ENCODE data around the gene ODF2. TPM values are rescaled to one million over a fixed set of nuclear protein-coding genes. Genes with fewer than 3 reads are reported as not detected.

The ODF2 gene
- total RNA-seq, 6 donors from 2014 or later, result 12.2 to 50.3 (median 22.5) TPM

DNA sequence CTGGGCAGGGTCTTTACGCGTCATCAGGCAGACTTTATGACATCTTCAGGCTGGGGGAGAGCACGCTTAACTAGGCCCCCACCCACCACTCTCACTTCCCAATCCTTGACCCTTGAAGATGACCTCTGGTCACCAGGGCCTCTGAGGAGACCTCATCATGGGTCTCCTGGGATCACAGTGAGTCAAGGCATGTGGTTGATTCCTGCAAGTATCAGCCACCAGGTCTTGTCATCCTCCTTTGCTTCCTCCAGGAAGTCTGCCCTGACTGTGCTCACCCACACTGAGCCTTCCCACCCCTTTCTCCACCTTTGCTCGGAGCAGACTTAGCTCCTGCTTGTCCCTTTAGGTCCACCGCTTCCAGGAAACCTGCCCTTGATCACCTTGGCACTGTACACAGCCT, 17.3 kb downstream of the ODF2 start:
- Histone ChIP-seq H3K36me3 (peaks cover 0 to 59% (median 35%) of the 10 kb centered on the region in 4 donors), H3K4me1 (no peaks in the 10 kb centered on the region), H3K4me3 (no peak overlapping the region), H3K27me3 (no peaks in the 10 kb centered on the region), H3K27ac (no peak overlapping the region), H3K9me3 (no peaks in the 10 kb centered on the region)
- no peak for ATAC-seq (ENCODE audit: low FRiP score in 2 of 2)
- 92 to 100% methylated on average over 5 of the region's 5 CpGs for WGBS, 2 donors
- no peak for DNase-seq
- TF ChIP-seq EP300 (IDR thresholded peaks at IDR 0.05) (no peak), POLR2A (IDR thresholded peaks at IDR 0.05) (no peak), POLR2AphosphoS5 (IDR thresholded peaks at IDR 0.05) (no peak)
- TF ChIP-seq, protein P1, sequence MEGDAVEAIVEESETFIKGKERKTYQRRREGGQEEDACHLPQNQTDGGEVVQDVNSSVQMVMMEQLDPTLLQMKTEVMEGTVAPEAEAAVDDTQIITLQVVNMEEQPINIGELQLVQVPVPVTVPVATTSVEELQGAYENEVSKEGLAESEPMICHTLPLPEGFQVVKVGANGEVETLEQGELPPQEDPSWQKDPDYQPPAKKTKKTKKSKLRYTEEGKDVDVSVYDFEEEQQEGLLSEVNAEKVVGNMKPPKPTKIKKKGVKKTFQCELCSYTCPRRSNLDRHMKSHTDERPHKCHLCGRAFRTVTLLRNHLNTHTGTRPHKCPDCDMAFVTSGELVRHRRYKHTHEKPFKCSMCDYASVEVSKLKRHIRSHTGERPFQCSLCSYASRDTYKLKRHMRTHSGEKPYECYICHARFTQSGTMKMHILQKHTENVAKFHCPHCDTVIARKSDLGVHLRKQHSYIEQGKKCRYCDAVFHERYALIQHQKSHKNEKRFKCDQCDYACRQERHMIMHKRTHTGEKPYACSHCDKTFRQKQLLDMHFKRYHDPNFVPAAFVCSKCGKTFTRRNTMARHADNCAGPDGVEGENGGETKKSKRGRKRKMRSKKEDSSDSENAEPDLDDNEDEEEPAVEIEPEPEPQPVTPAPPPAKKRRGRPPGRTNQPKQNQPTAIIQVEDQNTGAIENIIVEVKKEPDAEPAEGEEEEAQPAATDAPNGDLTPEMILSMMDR (IDR thresholded peaks at IDR 0.05), result no peak

DNA sequence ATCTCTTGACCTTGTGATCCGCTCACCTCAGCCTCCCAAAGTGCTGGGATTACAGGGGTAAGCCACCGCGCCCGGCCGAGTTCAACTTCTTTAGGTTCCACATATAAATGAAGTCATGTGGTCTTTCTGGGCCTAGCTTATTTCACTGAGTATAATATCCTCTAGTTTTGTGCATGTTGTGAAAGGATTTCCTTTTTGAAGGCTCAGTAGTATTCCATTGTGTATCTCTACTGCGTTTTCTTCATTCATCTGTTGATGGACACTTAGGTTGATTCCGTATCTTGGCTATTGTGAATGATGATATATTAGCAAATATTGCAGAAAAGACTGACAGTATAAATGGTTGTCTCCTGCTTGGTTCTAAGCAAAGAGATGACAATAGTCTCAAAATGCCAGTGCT, 20.1 kb downstream of the ODF2 start:
- Histone ChIP-seq H3K27ac (no peak overlapping the region), H3K27me3 (no peaks in the 10 kb centered on the region), H3K9me3 (no peaks in the 10 kb centered on the region), H3K36me3 (peaks cover 0 to 67% (median 38%) of the 10 kb centered on the region in 4 donors), H3K4me1 (no peaks in the 10 kb centered on the region), H3K4me3 (no peak overlapping the region)
- 96 to 98% methylated on average over 7 of the region's 7 CpGs for WGBS, 2 donors
- DNase-seq (no peak), ATAC-seq (ENCODE audit: low FRiP score in 2 of 2) (no peak)
- TF ChIP-seq, protein P1 (IDR thresholded peaks at IDR 0.05), result no peak
- TF ChIP-seq EP300 (IDR thresholded peaks at IDR 0.05) (no peak), POLR2A (IDR thresholded peaks at IDR 0.05) (no peak), POLR2AphosphoS5 (IDR thresholded peaks at IDR 0.05) (no peak)

DNA sequence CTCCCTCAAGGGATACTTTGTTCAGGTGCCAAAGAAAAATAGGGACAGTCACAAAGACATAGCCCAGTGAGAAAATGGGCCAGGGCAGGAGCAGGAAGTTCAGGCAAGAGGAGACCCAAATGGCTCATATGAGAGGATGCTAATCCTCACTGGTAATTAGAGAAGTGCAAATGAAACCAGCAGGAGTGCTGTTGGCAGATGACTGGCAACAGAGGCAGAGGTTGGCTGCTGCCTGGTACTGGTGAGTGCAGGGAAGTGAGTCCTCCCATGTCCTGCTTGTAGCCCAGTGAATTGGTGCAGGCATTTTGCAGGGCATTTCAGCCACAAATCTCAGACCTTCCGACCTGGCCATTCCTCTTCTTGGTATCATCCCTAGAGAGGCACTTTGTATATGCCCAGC, 23.5 kb downstream of the ODF2 start:
- peaks cover 7 to 84% (median 37%) of the 10 kb centered on the region in 4 donors for H3K36me3 ChIP-seq

DNA sequence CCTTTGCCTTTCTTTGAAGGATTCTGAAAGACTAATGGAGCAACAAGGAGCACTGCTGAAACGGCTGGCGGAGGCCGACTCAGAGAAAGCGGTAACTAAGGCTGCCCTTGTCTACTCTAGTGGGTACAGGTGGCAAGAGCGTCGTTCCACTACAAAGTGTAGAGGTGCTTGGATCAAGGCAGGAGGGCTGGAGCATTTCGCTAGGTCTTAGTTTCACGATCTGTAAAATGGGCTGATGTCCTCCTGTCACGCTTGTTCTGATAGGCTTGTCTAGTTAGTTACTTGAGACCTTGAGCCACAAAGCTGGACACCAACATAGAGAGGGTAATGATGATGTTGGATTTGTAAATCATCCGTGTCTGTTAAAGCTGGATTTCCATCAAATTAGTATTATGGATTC, 25.8 kb downstream of the ODF2 start:
- 97 to 98% methylated on average over 10 of the region's 10 CpGs for WGBS, 2 donors
- H3K4me3 ChIP-seq, result no peak overlapping the region
- no peaks in the 10 kb centered on the region for H3K4me1 ChIP-seq
- ATAC-seq (ENCODE audit: low FRiP score in 2 of 2) (no peak), DNase-seq (no peak)
- H3K9me3 ChIP-seq, result no peaks in the 10 kb centered on the region
- TF ChIP-seq EP300 (IDR thresholded peaks at IDR 0.05), result no peak
- TF ChIP-seq POLR2AphosphoS5 (IDR thresholded peaks at IDR 0.05), result no peak
- TF ChIP-seq POLR2A (IDR thresholded peaks at IDR 0.05), result no peak
- TF ChIP-seq, protein P1 (IDR thresholded peaks at IDR 0.05), result no peak
- no peaks in the 10 kb centered on the region for H3K27me3 ChIP-seq
- peaks cover 19 to 90% (median 55%) of the 10 kb centered on the region in 4 donors for H3K36me3 ChIP-seq
- no peak overlapping the region for H3K27ac ChIP-seq

More for the DNA sequence above, 23.5 kb downstream of the ODF2 start:
- H3K27me3 ChIP-seq, result no peaks in the 10 kb centered on the region
- H3K27ac ChIP-seq, result no peak overlapping the region
- H3K9me3 ChIP-seq, result no peaks in the 10 kb centered on the region
- H3K4me3 ChIP-seq, result no peak overlapping the region
- no peak for ATAC-seq (ENCODE audit: low FRiP score in 2 of 2)
- 100% methylated on average over 1 of the region's 1 CpG for WGBS, 2 donors
- no peak for DNase-seq
- TF ChIP-seq POLR2A (IDR thresholded peaks at IDR 0.05) (no peak), POLR2AphosphoS5 (IDR thresholded peaks at IDR 0.05) (no peak), EP300 (IDR thresholded peaks at IDR 0.05) (no peak)
- TF ChIP-seq, protein P1 (IDR thresholded peaks at IDR 0.05), result no peak
- H3K4me1 ChIP-seq, result no peaks in the 10 kb centered on the region

DNA sequence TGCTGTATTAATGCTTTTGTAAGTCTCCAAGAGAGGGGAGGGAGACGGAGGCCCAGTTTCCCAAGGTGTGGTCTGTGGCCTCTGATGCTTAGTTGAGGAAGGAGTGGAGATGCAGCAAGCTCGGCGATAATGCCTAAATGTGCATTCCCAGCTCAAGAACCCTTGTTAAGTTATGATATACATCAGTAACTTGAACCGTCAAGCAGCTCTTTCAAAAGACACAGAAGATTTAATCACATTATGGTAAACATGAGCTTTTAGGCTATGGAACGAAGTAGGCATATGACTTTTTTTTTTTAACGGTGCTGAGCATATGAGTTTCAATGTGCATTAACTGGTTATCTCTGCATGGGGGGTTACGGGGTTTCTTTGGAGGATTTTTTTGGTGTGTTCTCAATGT, 26.4 kb downstream of the ODF2 start:
- no peak for ATAC-seq (ENCODE audit: low FRiP score in 2 of 2)
- H3K36me3 ChIP-seq, result peaks cover 19 to 90% (median 58%) of the 10 kb centered on the region in 4 donors
- H3K27me3 ChIP-seq, result no peaks in the 10 kb centered on the region
- H3K9me3 ChIP-seq, result no peaks in the 10 kb centered on the region
- DNase-seq, result no peak
- H3K4me1 ChIP-seq, result no peaks in the 10 kb centered on the region
- WGBS, 2 donors, result 96 to 97% methylated on average over 7 of the region's 7 CpGs
- TF ChIP-seq EP300 (IDR thresholded peaks at IDR 0.05), result no peak
- no peak for TF ChIP-seq POLR2AphosphoS5 (IDR thresholded peaks at IDR 0.05)
- TF ChIP-seq, protein P1 (IDR thresholded peaks at IDR 0.05), result no peak
- no peak for TF ChIP-seq POLR2A (IDR thresholded peaks at IDR 0.05)
- H3K27ac ChIP-seq, result no peak overlapping the region
- no peak overlapping the region for H3K4me3 ChIP-seq

Data from upper lobe of left lung (tissue), 6 donors.